HG03025 (cell line): ENCODE results near the gene DEAF1.

ENCODE experiments used
- ATAC-seq: cut with Tn5 transposase; IDR thresholded peaks from one replicate; pipeline ENCODE4 v1.9.1; 2021; ENCODE audit warnings: mild to moderate bottlenecking, moderate library complexity; ENCODE audit not compliant: unreplicated experiment, low FRiP score

Gene DEAF1

DNA sequence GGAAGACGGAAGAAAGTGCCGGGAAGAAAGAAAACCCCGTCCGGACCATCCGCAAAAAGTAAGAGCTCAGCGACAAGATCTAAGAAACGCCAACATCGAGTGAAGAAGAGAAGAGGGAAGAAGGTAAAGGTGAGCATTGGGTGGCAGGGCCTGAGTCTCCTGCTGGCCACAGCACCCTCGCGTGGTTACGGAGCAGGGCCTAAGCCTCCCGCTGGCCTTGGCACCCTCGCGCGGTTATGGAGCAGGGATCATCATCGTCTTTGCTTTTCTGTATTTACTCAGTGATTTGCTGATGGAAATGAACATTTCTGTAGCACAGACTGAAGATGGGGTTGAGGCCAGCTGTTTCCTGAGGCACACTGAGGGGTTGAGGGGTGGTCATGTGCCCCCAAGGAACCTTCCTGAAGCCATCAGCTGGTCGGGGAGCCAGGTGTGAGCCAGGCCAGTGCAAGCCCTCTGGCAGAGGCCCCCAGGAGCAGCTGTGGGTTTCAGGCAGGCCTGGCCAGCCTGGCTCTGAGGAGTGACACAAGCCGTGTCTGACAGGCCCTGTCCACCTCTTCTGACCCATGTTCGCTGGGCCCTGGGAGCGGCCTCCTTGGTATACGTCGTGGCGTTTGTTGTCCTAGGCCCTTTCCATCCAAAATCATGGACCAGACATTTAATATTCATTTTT, 93.3 kb downstream of the DEAF1 start:
- ATAC-seq: no peak

DNA sequence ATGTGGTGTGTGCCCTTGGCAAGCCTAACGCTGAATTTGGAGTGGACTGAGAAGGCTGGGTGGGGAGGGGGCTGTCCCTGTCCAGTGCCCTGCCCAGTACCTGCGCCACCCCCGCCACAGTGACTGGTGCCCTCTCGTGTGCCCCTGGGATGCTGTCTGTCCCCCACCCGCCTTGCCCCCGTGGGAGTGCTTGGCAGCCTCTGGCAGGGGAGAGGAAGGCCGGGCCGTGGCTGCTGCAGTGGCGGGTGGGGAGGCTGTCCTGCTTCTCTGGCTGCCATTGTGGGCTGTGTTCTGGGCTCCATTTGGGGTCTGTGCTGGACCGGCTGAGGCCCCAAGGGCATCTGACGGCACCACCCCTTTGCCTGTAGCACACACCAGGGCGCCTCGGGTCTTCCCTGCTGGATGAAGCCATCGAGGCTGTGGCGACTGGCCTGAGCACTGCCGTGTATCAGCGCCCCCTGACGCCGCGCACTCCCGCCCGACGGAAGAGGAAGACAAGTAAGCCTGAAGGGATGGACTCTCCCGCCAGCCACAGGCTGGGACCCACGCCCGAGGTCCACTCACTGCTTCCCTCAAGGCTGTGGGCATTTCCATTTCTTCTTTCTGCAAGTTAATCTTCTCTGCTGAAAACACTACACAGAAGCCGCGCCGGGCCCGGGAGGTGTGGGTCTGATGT, 96.9 kb downstream of the DEAF1 start:
- ATAC-seq: no peak

DNA sequence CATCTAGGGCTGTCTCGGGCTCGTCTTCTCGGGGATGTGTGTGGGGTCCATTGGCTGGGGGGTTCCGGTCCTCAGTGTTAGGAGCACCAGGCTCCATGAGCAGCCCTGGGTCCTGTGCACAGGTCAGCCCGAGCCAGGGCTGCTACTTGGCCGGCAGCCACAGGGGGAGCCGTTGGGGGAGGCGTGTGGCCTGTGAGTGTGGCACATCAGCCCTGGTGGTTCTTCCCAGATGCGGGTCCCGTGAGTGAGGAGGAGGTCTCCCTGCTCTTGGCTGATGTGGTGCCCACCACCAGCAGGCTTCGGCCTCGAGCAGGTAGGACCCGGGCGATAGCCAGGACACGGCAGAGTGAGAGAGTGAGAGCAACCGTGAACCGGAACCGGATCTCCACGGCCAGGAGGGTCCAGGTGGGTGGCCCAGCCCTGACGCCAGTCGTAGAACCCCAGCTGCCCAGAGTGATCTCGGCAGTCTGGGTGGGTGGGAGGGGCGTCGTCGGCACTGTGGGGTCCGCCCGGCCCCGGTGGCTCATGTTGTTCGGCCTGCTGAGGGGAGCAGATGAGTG, 97.8 kb downstream of the DEAF1 start:
- ATAC-seq: no peak

DNA sequence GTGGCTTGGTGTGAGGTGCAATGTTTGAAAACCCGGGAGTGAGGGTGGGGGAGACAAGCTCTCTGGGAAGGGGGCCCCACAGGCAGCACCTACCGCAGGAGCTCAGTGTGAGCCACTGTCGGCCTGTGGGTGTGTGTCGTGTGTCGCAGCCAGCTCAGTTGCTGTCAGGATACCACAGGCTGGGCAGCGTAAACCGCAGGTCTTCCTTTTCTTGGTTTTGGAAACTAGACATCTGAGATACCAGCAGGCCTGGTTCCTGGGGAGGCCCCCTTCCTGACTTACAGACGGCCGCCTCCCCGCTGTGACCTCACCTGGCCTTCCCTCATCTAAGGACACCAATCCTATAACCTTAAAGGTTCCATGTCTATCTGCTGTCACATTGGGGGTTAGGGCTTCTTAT, 98.6 kb downstream of the DEAF1 start:
- ATAC-seq: no peak

DNA sequence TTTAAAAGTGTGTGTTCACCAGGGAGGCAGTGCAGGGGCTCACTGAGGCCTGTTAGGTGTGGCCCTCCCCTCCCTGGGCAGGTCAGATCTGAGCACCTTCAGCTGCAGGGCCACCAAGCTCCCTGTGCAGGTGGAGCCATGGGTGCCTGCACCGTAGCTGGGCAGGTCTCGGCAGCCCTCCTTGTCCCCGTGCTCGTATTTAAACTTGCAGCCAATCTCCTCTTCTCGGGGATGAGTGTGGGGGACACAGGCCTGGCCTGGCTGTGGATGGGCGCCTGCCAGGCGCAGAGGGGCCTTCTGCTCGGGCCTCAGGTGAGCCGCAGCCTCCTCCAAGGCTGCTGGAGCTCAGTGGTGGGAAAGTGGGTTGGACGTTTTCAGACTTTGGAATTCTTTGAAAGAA, 99.6 kb downstream of the DEAF1 start:
- ATAC-seq: no peak
